Mucosa of gallbladder (tissue), 1 donor: ENCODE measurements around the gene FLYWCH2. TPM values are rescaled to one million over a fixed set of nuclear protein-coding genes. Genes with fewer than 3 reads are reported as not detected.

Experiments
- DNase-seq: peaks from one replicate; pipeline ENCODE4 v3.0.0-alpha.2; 2020; ENCODE audit warnings: low spot score
- total RNA-seq: library from RNA; stranded (reverse); gene quantifications from one replicate; pipeline ENCODE4 v1.2.1, GENCODE V29; 2021
- donor health status: DM: no; HTN: no; CAD: no.

FLYWCH2 gene
- total RNA-seq, 1 donor from 2014 or later: 35.5 TPM

GRCh38 chr16:2881783-2882649 lies 999 bp upstream of the FLYWCH2 start:
- peak; percentile 18 for DNase-seq

GRCh38 chr16:2883458-2883908 lies 468 bp downstream of the FLYWCH2 start:
- DNase-seq: no peak

- DNase-seq: no peak
These were observed 1.0 kb downstream of the FLYWCH2 start for GRCh38 chr16:2884041-2884451.

GRCh38 chr16:2894231-2894630 lies 11.2 kb downstream of the FLYWCH2 start:
- DNase-seq: no peak

GRCh38 chr16:2895813-2896212 lies 12.8 kb downstream of the FLYWCH2 start:
- DNase-seq: no peak

GRCh38 chr16:2896480-2897010 lies 13.5 kb downstream of the FLYWCH2 start:
- no peak for DNase-seq

- no peak for DNase-seq
These were observed 14.1 kb downstream of the FLYWCH2 start for GRCh38 chr16:2897110-2897509.

- DNase-seq: no peak
These were observed 16.0 kb downstream of the FLYWCH2 start for GRCh38 chr16:2898831-2899563.

- DNase-seq: no peak
These were observed 16.6 kb downstream of the FLYWCH2 start for GRCh38 chr16:2899564-2900072.

GRCh38 chr16:2900526-2901075 lies 17.6 kb downstream of the FLYWCH2 start:
- DNase-seq: no peak

- DNase-seq: no peak
These were observed 19.5 kb downstream of the FLYWCH2 start for GRCh38 chr16:2902337-2903130.

- DNase-seq: peak; percentile 89
These were observed 21.3 kb downstream of the FLYWCH2 start for GRCh38 chr16:2904100-2904921.

- no peak for DNase-seq
These were observed 21.9 kb downstream of the FLYWCH2 start for GRCh38 chr16:2904922-2905240.

GRCh38 chr16:2905241-2905987 lies 22.4 kb downstream of the FLYWCH2 start:
- peak; percentile 99 for DNase-seq

- DNase-seq: no peak
These were observed 23.0 kb downstream of the FLYWCH2 start for GRCh38 chr16:2905988-2906387.

- peak; percentile 57 for DNase-seq
These were observed 24.2 kb downstream of the FLYWCH2 start for GRCh38 chr16:2907084-2907753.

- DNase-seq: no peak
These were observed 27.5 kb downstream of the FLYWCH2 start for GRCh38 chr16:2910441-2910969.

- peak; percentile 98 for DNase-seq
These were observed 28.8 kb downstream of the FLYWCH2 start, which contains the start of gene FLYWCH1 for GRCh38 chr16:2911638-2912329. TSS of gene FLYWCH1 (plus strand) at chr16:2911931. CDS start at chr16:2929686, 17,755 bp downstream.
